Measurements from ENCODE around the gene PPP2R5B. TPM values are rescaled to one million over a fixed set of nuclear protein-coding genes. Genes with fewer than 3 reads are reported as not detected.

The PPP2R5B gene
- total RNA-seq, 1 donor from 2014 or later: 8.2 TPM

GRCh38 chr11:64894812-64895452 lies 29.6 kb upstream of the PPP2R5B start:
- DNase-seq (ENCODE audit: low read depth) (no peak), FAIRE-seq (no peak)
- no peaks in the 10 kb centered on the region for H3K27me3 ChIP-seq (ENCODE audit: control insufficient read depth, insufficient read depth, low read length)
- TF ChIP-seq CTCF (IDR thresholded peaks at IDR 0.05; ENCODE audit: insufficient read depth, low read length, severe bottlenecking): no peak
- no peak overlapping the region for H3K4me3 ChIP-seq (ENCODE audit: low read depth, low read length)
- peaks cover 13% of the 10 kb centered on the region for H3K36me3 ChIP-seq (ENCODE audit: control insufficient read depth, insufficient read depth, low read length)

GRCh38 chr11:64896448-64897022 lies 28.0 kb upstream of the PPP2R5B start:
- H3K36me3 ChIP-seq (ENCODE audit: control insufficient read depth, insufficient read depth, low read length): peaks cover 17% of the 10 kb centered on the region
- DNase-seq (ENCODE audit: low read depth) (no peak), FAIRE-seq (no peak)
- TF ChIP-seq CTCF (IDR thresholded peaks at IDR 0.05; ENCODE audit: insufficient read depth, low read length, severe bottlenecking): no peak
- H3K4me3 ChIP-seq (ENCODE audit: low read depth, low read length): no peak overlapping the region
- no peaks in the 10 kb centered on the region for H3K27me3 ChIP-seq (ENCODE audit: control insufficient read depth, insufficient read depth, low read length)

- H3K4me3 ChIP-seq (ENCODE audit: low read depth, low read length): no peak overlapping the region
- DNase-seq (ENCODE audit: low read depth) (no peak), FAIRE-seq (no peak)
- no peaks in the 10 kb centered on the region for H3K27me3 ChIP-seq (ENCODE audit: control insufficient read depth, insufficient read depth, low read length)
- peaks cover 20% of the 10 kb centered on the region for H3K36me3 ChIP-seq (ENCODE audit: control insufficient read depth, insufficient read depth, low read length)
- TF ChIP-seq CTCF (IDR thresholded peaks at IDR 0.05; ENCODE audit: insufficient read depth, low read length, severe bottlenecking): no peak
Measured at GRCh38 chr11:64897381-64898075, 27.0 kb upstream of the PPP2R5B start.

- no peaks in the 10 kb centered on the region for H3K27me3 ChIP-seq (ENCODE audit: control insufficient read depth, insufficient read depth, low read length)
- FAIRE-seq (no peak), DNase-seq (ENCODE audit: low read depth) (no peak)
- no peak overlapping the region for H3K4me3 ChIP-seq (ENCODE audit: low read depth, low read length)
- H3K36me3 ChIP-seq (ENCODE audit: control insufficient read depth, insufficient read depth, low read length): peaks cover 21% of the 10 kb centered on the region
- TF ChIP-seq CTCF (IDR thresholded peaks at IDR 0.05; ENCODE audit: insufficient read depth, low read length, severe bottlenecking): no peak
Measured at GRCh38 chr11:64898076-64898445, 26.4 kb upstream of the PPP2R5B start.

GRCh38 chr11:64898541-64898940 lies 25.9 kb upstream of the PPP2R5B start:
- no peak for TF ChIP-seq CTCF (IDR thresholded peaks at IDR 0.05; ENCODE audit: insufficient read depth, low read length, severe bottlenecking)
- no peaks in the 10 kb centered on the region for H3K27me3 ChIP-seq (ENCODE audit: control insufficient read depth, insufficient read depth, low read length)
- peaks cover 23% of the 10 kb centered on the region for H3K36me3 ChIP-seq (ENCODE audit: control insufficient read depth, insufficient read depth, low read length)
- H3K4me3 ChIP-seq (ENCODE audit: low read depth, low read length): no peak overlapping the region
- DNase-seq (ENCODE audit: low read depth) (no peak), FAIRE-seq (no peak)

All from bronchial epithelial cell (primary cell).